SK-N-SH treated with all-trans-retinoic acid at 6 μM for 48 hours (cell line): ENCODE results near the gene KRTAP12-3.

Experiments
- ATAC-seq: fragments of 200-7000 bp; cut with Tn5 transposase; 3 replicates; pipeline ENCODE4 v1.9.1; 2020; ENCODE audit warnings: mild to moderate bottlenecking, moderate library complexity
- ARNTL ChIP-seq: fragments of 450-650 bp; formaldehyde crosslinking; IDR thresholded peaks from 2 replicates; pipeline ENCODE4 v1.5.0; 2020; ENCODE audit warnings: low read depth, mild to moderate bottlenecking, moderate library complexity, borderline replicate concordance
- CREB5 ChIP-seq: fragments of 250-450 bp; sonication (Bioruptor Pico); IDR thresholded peaks from 2 replicates; pipeline ENCODE4 v1.5.1; 2020; ENCODE audit warnings: low read depth, mild to moderate bottlenecking, moderate library complexity
- CSDC2 ChIP-seq: fragments of 250-450 bp; sonication (Bioruptor Pico); IDR thresholded peaks from 2 replicates; pipeline ENCODE4 v1.5.0; 2020; ENCODE audit warnings: mild to moderate bottlenecking, moderate library complexity
- CSRNP3 ChIP-seq: fragments of 250-450 bp; sonication (Bioruptor Pico); IDR thresholded peaks from 2 replicates; pipeline ENCODE4 v1.5.1; 2021; ENCODE audit warnings: mild to moderate bottlenecking, moderate library complexity
- ESRRG ChIP-seq: fragments of 250-450 bp; sonication (Bioruptor Pico); IDR thresholded peaks from 2 replicates; pipeline ENCODE4 v1.6.1; 2021; ENCODE audit warnings: mild to moderate bottlenecking
- GLIS3 ChIP-seq: fragments of 250-450 bp; sonication (Bioruptor Pico); IDR thresholded peaks from 2 replicates; pipeline ENCODE4 v1.5.0; 2020; ENCODE audit warnings: mild to moderate bottlenecking, moderate library complexity
- OSR1 ChIP-seq: fragments of 250-450 bp; sonication (Bioruptor Pico); IDR thresholded peaks from 2 replicates; pipeline ENCODE4 v1.8.0; 2022; ENCODE audit warnings: moderate library complexity, mild to moderate bottlenecking, inconsistent platforms
- POU6F1 ChIP-seq: fragments of 250-450 bp; sonication (Bioruptor Pico); IDR thresholded peaks from 2 replicates; pipeline ENCODE4 v1.8.0; 2021; ENCODE audit warnings: low read depth, mild to moderate bottlenecking, moderate library complexity, borderline replicate concordance
- PPARA ChIP-seq: fragments of 250-450 bp; sonication (Bioruptor Pico); IDR thresholded peaks from 2 replicates; pipeline ENCODE4 v1.5.0; 2020; ENCODE audit warnings: mild to moderate bottlenecking, borderline replicate concordance
- RARB ChIP-seq: fragments of 250-450 bp; sonication (Bioruptor Pico); IDR thresholded peaks from 2 replicates; pipeline ENCODE4 v1.8.0; 2021; ENCODE audit warnings: mild to moderate bottlenecking, moderate library complexity
- SNAI2 ChIP-seq: fragments of 250-450 bp; sonication (Bioruptor Pico); IDR thresholded peaks from 2 replicates; pipeline ENCODE4 v1.5.0; 2020; ENCODE audit warnings: mild to moderate bottlenecking, moderate library complexity
- TCF4 ChIP-seq: fragments of 250-450 bp; sonication (Bioruptor Pico); IDR thresholded peaks from 2 replicates; pipeline ENCODE4 v1.8.0; 2021; ENCODE audit warnings: mild to moderate bottlenecking, moderate library complexity, borderline replicate concordance
- TOX ChIP-seq: fragments of 250-450 bp; sonication (Bioruptor Pico); IDR thresholded peaks from 2 replicates; pipeline ENCODE4 v1.8.0; 2021; ENCODE audit warnings: mild to moderate bottlenecking, moderate library complexity, borderline replicate concordance
- TSHZ2 ChIP-seq: fragments of 250-450 bp; sonication (Bioruptor Pico); IDR thresholded peaks from 2 replicates; pipeline ENCODE4 v1.5.0; 2020; ENCODE audit warnings: mild to moderate bottlenecking, moderate library complexity
- ZC3H10 ChIP-seq: fragments of 250-450 bp; sonication (Bioruptor Pico); IDR thresholded peaks from 2 replicates; pipeline ENCODE4 v1.5.1; 2021; ENCODE audit warnings: mild to moderate bottlenecking, moderate library complexity
- ZFP3 ChIP-seq: fragments of 250-450 bp; sonication (Bioruptor Pico); IDR thresholded peaks from 2 replicates; pipeline ENCODE4 v1.5.0; 2020; ENCODE audit warnings: mild to moderate bottlenecking, moderate library complexity
- ZFP30 ChIP-seq: fragments of 450-650 bp; formaldehyde crosslinking; IDR thresholded peaks from 2 replicates; pipeline ENCODE4 v1.5.0; 2022; ENCODE audit warnings: mild to moderate bottlenecking, moderate library complexity
- ZNF565 ChIP-seq: fragments of 450-650 bp; formaldehyde crosslinking; conservative IDR thresholded peaks from 2 replicates; pipeline ENCODE4 v1.5.0; 2020; ENCODE audit warnings: low read depth, mild to moderate bottlenecking, moderate library complexity
- ZNF70 ChIP-seq: fragments of 450-650 bp; formaldehyde crosslinking; IDR thresholded peaks from 2 replicates; pipeline ENCODE4 v1.5.0; 2020; ENCODE audit warnings: mild to moderate bottlenecking, moderate library complexity
- ZNF8 ChIP-seq: fragments of 450-650 bp; formaldehyde crosslinking; IDR thresholded peaks from 2 replicates; pipeline ENCODE4 v1.5.0; 2020; ENCODE audit warnings: mild to moderate bottlenecking, moderate library complexity

The KRTAP12-3 gene

GRCh38 chr21:44681152-44681551 lies 23.4 kb downstream of the KRTAP12-3 start:
- TF ChIP-seq SNAI2 (no peak), ZNF70 (no peak), ARNTL (CRISPR knock-in tag) (no peak), CSDC2 (no peak), ESRRG (no peak), CREB5 (no peak), CSRNP3 (CRISPR knock-in tag) (no peak), ZC3H10 (CRISPR knock-in tag) (no peak), PPARA (CRISPR knock-in tag) (no peak), ZNF565 (CRISPR knock-in tag) (no peak), ZFP3 (no peak), TOX (CRISPR knock-in tag) (no peak), ZNF8 (CRISPR knock-in tag) (no peak)
- no peak for ATAC-seq

- ATAC-seq = no peak
- TF ChIP-seq POU6F1 (CRISPR knock-in tag) (no peak), CSRNP3 (CRISPR knock-in tag) (no peak), TCF4 (CRISPR knock-in tag) (no peak), OSR1 (CRISPR knock-in tag) (no peak), TSHZ2 (CRISPR knock-in tag) (no peak), ZNF70 (no peak), ZC3H10 (CRISPR knock-in tag) (no peak), RARB (CRISPR knock-in tag) (no peak), ZNF565 (CRISPR knock-in tag) (no peak), ARNTL (CRISPR knock-in tag) (no peak), ZFP30 (no peak)
These were observed 24.3 kb downstream of the KRTAP12-3 start, which contains the start of gene KRTAP12-1 for GRCh38 chr21:44681861-44682579. TSS of gene KRTAP12-1 (minus strand) at chr21:44682163. CDS start at chr21:44682123, 40 bp downstream.

- no peak for ATAC-seq
- TF ChIP-seq TCF4 (CRISPR knock-in tag) = no peak
- TF ChIP-seq ESRRG = no peak
- no peak for TF ChIP-seq TOX (CRISPR knock-in tag)
- no peak for TF ChIP-seq ZNF565 (CRISPR knock-in tag)
- no peak for TF ChIP-seq CSRNP3 (CRISPR knock-in tag)
- no peak for TF ChIP-seq ZNF8 (CRISPR knock-in tag)
- TF ChIP-seq ZFP3 = no peak
- no peak for TF ChIP-seq ARNTL (CRISPR knock-in tag)
- no peak for TF ChIP-seq SNAI2
- no peak for TF ChIP-seq RARB (CRISPR knock-in tag)
- no peak for TF ChIP-seq GLIS3 (CRISPR knock-in tag)
- TF ChIP-seq ZNF70 = no peak
These were observed 24.9 kb downstream of the KRTAP12-3 start for GRCh38 chr21:44682580-44683151.
